Activated T-helper 2 cell treated with anti-CD3 and anti-CD28 coated beads, Interferon-gamma antibody, Interleukin-2, Interleukin-4, amounts not matched to agents 10 μg/mL and 5 μg/mL and 100 μg/mL, durations not matched to agents 14 hours and 24 hours and 36 hours (primary cell): Measurements from ENCODE around the gene MPND. TPM values are rescaled to one million over a fixed set of nuclear protein-coding genes. Genes with fewer than 3 reads are reported as not detected.

Source experiments
- DNase-seq: peaks from one replicate; pipeline ENCODE4 v3.0.0; 2021; ENCODE audit warnings: low spot score
- H3K27ac Mint-ChIP-seq: one replicate; pipeline ENCODE4 v1.8.0; 2021; ENCODE audit warnings: mixed read lengths
- H3K27me3 Mint-ChIP-seq: one replicate; pipeline ENCODE4 v1.8.0; 2021; ENCODE audit warnings: low read depth, mixed read lengths
- H3K36me3 Mint-ChIP-seq: one replicate; pipeline ENCODE4 v1.8.0; 2021; ENCODE audit warnings: low read depth, mixed read lengths
- H3K4me1 Mint-ChIP-seq: one replicate; pipeline ENCODE4 v1.8.0; 2021; ENCODE audit warnings: low read depth, mixed read lengths
- H3K4me3 Mint-ChIP-seq: one replicate; pipeline ENCODE4 v1.8.0; 2021; ENCODE audit warnings: low read depth, mild to moderate bottlenecking, moderate library complexity, mixed read lengths
- H3K9me3 Mint-ChIP-seq: one replicate; pipeline ENCODE4 v1.8.0; 2021; ENCODE audit warnings: mixed read lengths
- intact Hi-C: fragments of 100-400 bp; cut with micrococcal nuclease; formaldehyde crosslinking; loops from one replicate; pipeline ENCODE4 v1.15.1; 2023
- total RNA-seq: library from RNA; stranded (reverse); gene quantifications from 2 replicates; pipeline ENCODE4 v1.2.3, GENCODE V29; 2022

The MPND gene
- total RNA-seq, 1 donor from 2014 or later = 20.2 TPM

- intact Hi-C loops = no loop called here
- Mint-ChIP-seq H3K27ac (peak overlapping the region; percentile 57), H3K9me3 (no peaks in the 10 kb centered on the region), H3K27me3 (no peaks in the 10 kb centered on the region), H3K4me3 (no peak overlapping the region), H3K36me3 (peaks cover 10% of the 10 kb centered on the region), H3K4me1 (peaks cover 54% of the 10 kb centered on the region)
- no peak for DNase-seq
Observed at GRCh38 chr19:4376028-4376670, 32.8 kb downstream of the MPND start.

- Mint-ChIP-seq H3K4me3 (no peak overlapping the region), H3K4me1 (peaks cover 52% of the 10 kb centered on the region), H3K27ac (peak overlapping the region; percentile 3), H3K9me3 (no peaks in the 10 kb centered on the region), H3K27me3 (no peaks in the 10 kb centered on the region), H3K36me3 (peaks cover 9% of the 10 kb centered on the region)
- DNase-seq = no peak
- intact Hi-C loops = no loop called here
Observed at GRCh38 chr19:4376671-4376990, 33.3 kb downstream of the MPND start.

DNA sequence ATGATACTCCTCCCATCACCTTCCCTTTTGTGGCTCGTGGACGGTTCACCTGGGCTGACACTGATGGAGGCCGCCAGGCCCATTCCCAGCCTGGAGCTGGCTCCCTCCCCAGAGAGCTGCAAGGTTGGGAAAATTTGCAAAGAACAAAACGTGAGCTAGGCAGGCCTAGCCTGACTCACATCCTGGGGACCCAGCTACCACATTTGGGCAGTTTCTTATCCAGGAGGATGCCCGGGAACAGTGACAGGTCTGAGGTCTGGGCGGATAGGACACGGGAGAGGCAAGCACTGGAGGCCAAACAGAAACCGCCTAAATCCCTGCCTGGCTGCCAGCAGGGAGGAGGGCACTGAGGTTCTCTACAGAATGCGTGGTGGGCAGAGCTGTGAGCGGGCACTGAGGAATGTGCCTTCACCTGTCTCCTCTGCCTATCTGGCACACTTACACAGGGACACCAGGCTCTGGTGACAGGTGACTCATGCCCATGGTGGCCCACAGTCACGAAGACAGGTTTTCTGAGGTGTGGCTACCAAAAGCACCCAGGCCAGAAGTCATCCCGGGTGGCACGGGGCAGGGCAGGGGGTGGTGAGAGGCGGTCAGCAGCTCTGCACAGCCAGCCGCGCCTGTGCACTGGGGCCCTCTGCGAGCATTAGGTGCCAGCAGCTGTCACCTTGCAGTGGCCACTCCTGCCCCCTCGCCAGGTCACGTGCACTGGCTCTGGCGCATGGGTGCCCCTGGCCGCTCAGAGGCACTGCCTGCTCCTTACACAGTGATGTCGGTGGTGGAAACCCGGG is 33.8 kb downstream of the MPND start:
- intact Hi-C loops = no loop called here
- no peak for DNase-seq
- no peaks in the 10 kb centered on the region for H3K9me3 Mint-ChIP-seq
- H3K4me3 Mint-ChIP-seq = no peak overlapping the region
- H3K36me3 Mint-ChIP-seq = peaks cover 9% of the 10 kb centered on the region
- H3K27me3 Mint-ChIP-seq = no peaks in the 10 kb centered on the region
- H3K4me1 Mint-ChIP-seq = peaks cover 48% of the 10 kb centered on the region
- H3K27ac Mint-ChIP-seq = peak overlapping the region; percentile 7

- DNase-seq = no peak
- Mint-ChIP-seq H3K4me3 (peak overlapping the region; percentile 74), H3K27ac (peak overlapping the region; percentile 79), H3K27me3 (no peaks in the 10 kb centered on the region), H3K36me3 (peaks cover 12% of the 10 kb centered on the region), H3K9me3 (no peaks in the 10 kb centered on the region), H3K4me1 (peaks cover 45% of the 10 kb centered on the region)
- intact Hi-C loops = loop anchor here (1.0 kb wide), 1 partner anchor 10 kb away; no protein-coding TSS in a partner anchor
Observed at GRCh38 chr19:4378886-4379285, 35.5 kb downstream of the MPND start.

DNA sequence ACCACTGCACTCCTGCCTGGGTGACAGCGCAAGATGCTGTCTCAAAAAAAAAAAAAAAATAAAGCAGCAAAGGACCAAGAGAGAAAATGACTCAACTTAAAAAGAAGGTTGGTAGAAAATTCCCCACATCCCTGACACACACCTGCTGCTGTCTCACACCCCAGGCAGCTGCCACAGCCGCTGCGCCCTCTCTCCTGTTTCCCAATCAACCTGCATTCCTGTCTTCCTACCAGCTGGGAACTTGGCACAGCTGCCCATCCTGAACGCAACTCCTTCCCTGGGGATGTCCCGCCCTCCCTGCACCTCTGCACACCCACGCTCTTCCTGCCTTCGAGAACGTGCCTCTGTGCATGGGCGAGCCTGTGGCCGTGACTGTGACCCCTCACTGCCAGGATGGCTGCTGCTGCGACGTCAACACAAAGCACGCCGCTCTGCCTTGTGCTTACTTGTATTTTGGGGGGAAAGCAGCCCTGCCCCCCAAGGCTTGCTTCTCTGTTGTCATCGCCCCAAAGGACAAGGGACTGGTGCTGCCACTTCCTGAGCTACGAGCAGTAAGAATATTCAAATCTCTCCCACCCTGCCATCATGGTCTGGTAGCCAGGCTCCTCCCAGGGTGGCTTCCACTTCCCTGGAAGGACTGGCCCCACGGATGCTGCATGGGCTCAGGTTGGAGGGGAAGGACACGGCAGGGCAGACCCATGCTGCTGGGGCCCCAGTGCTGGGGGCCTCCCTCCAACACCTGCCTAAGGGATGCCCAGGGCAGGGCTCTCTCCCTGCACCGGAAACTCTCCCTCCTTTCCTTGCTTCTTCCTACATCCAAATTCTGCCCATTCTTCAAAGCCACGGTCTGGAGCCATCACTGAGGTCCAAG is 36.3 kb downstream of the MPND start:
- H3K4me1 Mint-ChIP-seq = peaks cover 44% of the 10 kb centered on the region
- intact Hi-C loops = loop anchor here (1.0 kb wide), 1 partner anchor 10 kb away; no protein-coding TSS in a partner anchor

DNA sequence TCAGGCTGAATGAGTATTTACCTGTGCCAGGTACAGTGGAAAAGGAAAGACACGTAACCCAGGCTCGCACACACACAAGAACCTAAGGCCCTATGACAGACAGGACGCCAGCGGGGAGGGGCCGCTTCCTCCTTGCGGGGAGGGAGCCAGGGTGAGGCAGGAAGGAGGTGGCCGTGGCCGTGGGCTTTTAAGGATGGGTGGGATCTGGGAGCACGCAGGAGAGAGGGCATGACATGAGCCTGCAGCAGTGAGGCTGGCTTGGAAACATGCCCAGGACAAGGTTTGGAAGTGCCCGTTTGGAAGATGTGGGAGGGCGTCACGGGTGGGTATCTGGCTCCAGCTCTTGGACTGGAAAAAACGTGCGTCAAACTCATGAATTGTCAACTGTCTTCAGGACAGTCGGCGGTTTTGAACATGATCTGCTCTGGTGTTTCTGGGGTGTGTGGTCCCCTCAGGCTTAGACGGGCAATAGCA is 36.9 kb downstream of the MPND start:
- peak overlapping the region; percentile 74 for H3K4me3 Mint-ChIP-seq
- no peaks in the 10 kb centered on the region for H3K9me3 Mint-ChIP-seq
- intact Hi-C loops = no loop called here
- H3K27ac Mint-ChIP-seq = peak overlapping the region; percentile 79
- H3K36me3 Mint-ChIP-seq = peaks cover 12% of the 10 kb centered on the region
- DNase-seq = peak; percentile 40
- H3K27me3 Mint-ChIP-seq = no peaks in the 10 kb centered on the region
- peaks cover 44% of the 10 kb centered on the region for H3K4me1 Mint-ChIP-seq

More for the DNA sequence above, 36.3 kb downstream of the MPND start:
- peaks cover 12% of the 10 kb centered on the region for H3K36me3 Mint-ChIP-seq
- no peak for DNase-seq
- H3K9me3 Mint-ChIP-seq = no peaks in the 10 kb centered on the region
- peak overlapping the region; percentile 79 for H3K27ac Mint-ChIP-seq
- no peaks in the 10 kb centered on the region for H3K27me3 Mint-ChIP-seq
- peak overlapping the region; percentile 74 for H3K4me3 Mint-ChIP-seq

DNA sequence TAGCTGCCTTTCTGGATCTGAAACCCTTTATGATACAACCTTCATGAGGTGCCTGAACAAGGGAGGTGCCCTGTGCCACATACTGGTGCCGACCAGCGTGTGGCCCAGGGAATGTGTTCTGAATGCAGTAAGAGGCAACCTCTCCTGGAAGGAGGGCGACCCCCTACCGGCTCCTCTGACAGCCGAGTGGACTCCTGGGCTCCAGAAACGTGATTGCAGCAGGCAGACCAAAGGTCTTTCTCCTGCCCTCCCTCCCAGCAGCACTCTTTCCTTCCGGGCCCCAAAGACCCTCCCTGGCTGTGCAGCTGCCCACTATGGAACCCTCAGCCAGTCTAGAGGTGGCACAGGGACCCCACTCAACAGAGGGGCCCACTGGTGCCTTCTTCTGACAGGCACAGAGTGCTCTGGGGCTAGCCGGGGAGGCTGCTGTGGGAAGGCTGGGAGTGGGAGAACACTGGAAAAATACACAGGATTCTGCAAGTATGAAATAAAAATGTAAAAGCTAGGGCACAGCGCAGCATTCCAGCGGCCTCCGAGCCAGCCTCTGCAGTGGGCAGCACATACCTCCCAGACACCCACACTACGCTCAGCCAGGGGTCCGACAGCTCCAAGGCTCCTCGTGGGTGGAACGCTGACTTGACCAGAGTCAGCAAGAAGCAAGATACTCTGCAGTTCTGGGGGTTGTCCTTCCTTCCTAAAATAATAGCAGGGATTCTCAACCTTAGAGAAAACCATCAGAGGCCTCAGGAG is 42.1 kb downstream of the MPND start:
- H3K4me3 Mint-ChIP-seq = no peak overlapping the region
- intact Hi-C loops = no loop called here
- H3K27me3 Mint-ChIP-seq = no peaks in the 10 kb centered on the region

DNA sequence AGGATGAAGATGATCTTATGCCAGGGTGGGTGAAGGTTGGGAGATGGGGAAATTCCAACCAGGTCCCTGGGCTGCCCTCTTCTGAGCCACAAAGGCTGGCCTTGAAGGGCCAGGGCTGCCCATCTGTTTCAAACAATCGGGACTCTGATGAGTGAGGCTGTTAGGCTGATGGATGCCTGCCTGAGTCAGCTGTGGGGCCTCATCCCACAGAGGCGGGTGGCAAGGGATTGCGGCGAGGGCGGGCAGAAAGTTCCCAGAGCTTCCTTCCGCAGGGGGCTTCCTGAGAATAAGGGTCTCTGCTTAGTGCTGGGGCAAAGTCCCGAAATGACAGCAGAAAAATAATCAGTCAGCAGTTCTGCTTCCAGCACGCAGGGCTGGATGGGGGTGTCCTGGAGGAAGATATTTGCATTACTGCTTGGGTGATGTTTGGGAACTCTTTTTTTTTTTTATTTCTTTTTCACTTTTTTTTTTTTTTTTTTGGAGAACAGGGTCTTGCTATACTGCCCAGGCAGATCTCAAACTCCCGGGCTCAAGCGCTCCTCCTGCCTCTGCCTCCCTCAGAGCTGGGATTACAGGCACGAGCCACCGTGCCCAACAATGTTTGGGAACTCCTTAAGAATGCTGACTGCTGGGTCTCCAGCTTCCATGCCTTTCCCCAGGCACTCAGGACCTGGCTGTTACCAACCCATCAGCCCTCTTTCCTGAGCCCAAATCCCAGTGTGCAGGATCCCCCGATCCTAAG is 42.9 kb downstream of the MPND start:
- intact Hi-C loops = no loop called here
- no peak for DNase-seq
- Mint-ChIP-seq H3K9me3 (no peaks in the 10 kb centered on the region), H3K4me3 (no peak overlapping the region), H3K4me1 (peaks cover 17% of the 10 kb centered on the region), H3K36me3 (peaks cover 7% of the 10 kb centered on the region), H3K27ac (no peak overlapping the region), H3K27me3 (no peaks in the 10 kb centered on the region)

More for the DNA sequence above, 42.1 kb downstream of the MPND start:
- Mint-ChIP-seq H3K9me3 (no peaks in the 10 kb centered on the region), H3K36me3 (peaks cover 7% of the 10 kb centered on the region), H3K27ac (no peak overlapping the region), H3K4me1 (peaks cover 18% of the 10 kb centered on the region)
- no peak for DNase-seq

GRCh38 chr19:4388337-4389063 is 45.1 kb downstream of the MPND start:
- DNase-seq = no peak
- intact Hi-C loops = no loop called here
- H3K4me1 Mint-ChIP-seq = peaks cover 13% of the 10 kb centered on the region
- H3K4me3 Mint-ChIP-seq = no peak overlapping the region
- no peaks in the 10 kb centered on the region for H3K9me3 Mint-ChIP-seq
- no peak overlapping the region for H3K27ac Mint-ChIP-seq
- peaks cover 8% of the 10 kb centered on the region for H3K36me3 Mint-ChIP-seq
- H3K27me3 Mint-ChIP-seq = no peaks in the 10 kb centered on the region

- H3K4me3 Mint-ChIP-seq = no peak overlapping the region
- H3K4me1 Mint-ChIP-seq = peaks cover 16% of the 10 kb centered on the region
- peaks cover 11% of the 10 kb centered on the region for H3K36me3 Mint-ChIP-seq
- H3K27me3 Mint-ChIP-seq = no peaks in the 10 kb centered on the region
- intact Hi-C loops = no loop called here
- no peaks in the 10 kb centered on the region for H3K9me3 Mint-ChIP-seq
- H3K27ac Mint-ChIP-seq = no peak overlapping the region
- DNase-seq = no peak
Observed at GRCh38 chr19:4389064-4389375, 45.7 kb downstream of the MPND start.

GRCh38 chr19:4389511-4390016 is 46.2 kb downstream of the MPND start:
- no peak for DNase-seq
- Mint-ChIP-seq H3K4me3 (no peak overlapping the region), H3K36me3 (peaks cover 16% of the 10 kb centered on the region), H3K9me3 (no peaks in the 10 kb centered on the region), H3K27me3 (no peaks in the 10 kb centered on the region), H3K27ac (no peak overlapping the region), H3K4me1 (peaks cover 22% of the 10 kb centered on the region)
- intact Hi-C loops = no loop called here
